Measurements from ENCODE around the gene RALGDS.

DNA sequence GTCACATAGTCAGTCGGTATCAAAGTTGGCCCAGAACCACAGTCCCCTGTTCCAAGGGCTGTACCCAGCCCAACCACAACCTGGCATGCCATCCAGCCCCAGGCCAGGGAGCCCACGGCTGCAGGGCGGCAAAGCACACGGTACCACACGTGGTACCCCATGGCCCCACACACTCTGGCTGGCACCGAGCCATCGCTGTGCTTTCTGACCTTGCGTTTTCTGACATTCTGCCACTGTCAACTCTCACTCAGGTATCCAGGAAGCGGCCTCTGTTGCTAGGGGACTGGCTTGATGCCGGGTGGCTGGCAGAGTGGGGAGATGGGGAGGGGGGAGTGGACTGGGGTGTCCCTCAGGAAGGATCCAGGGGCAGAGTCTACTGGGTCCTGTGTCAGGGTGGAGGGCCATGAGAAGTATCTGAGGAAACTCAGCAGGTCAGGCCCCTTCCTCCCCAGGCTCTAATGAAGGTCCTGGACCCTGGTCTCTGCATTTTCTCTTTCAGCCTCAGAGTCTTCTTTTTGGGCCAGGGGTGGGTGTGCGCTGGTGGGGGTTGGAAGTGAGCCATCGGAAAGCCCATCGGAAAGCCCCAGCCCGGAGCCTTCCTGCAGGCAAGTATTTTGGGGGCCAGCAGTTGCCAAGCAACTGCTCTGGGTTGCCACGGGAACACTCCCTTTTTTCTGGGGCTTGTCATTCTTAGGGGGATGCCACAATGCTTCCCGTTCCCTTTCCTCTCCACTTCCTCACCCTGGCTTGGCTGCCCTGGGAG lies 21.0 kb upstream of the RALGDS start:
- TF ChIP-seq CTCF (IDR thresholded peaks at IDR 0.05) (no peak), ZFX (IDR thresholded peaks at IDR 0.05; ENCODE audit: borderline replicate concordance) (no peak)
